Tibial nerve (tissue), 4 donors: ENCODE results near the gene BCAS1. TPM values are rescaled to one million over a fixed set of nuclear protein-coding genes. Genes with fewer than 3 reads are reported as not detected.

Experiments
- DNase-seq, 2 donors: peaks; one replicate each; pipeline ENCODE4 v3.0.0-alpha.2; 2019; ENCODE audit warnings: low spot score in 2 of 2
- H3K27ac ChIP-seq, 4 donors: fragments of 200-600 bp; sonication (generic) in 3 of 4; one replicate each; pipeline ENCODE4 v1.5.1; 2017 to 2019; ENCODE audit warnings: mild to moderate bottlenecking in 1 of 4
- H3K27me3 ChIP-seq, 2 donors: fragments of 200-600 bp; sonication (generic) in 1 of 2; one replicate each; pipeline versions ENCODE4 v1.5.1 to v1.6.0; 2017 to 2019
- H3K36me3 ChIP-seq, 3 donors: fragments of 200-600 bp; sonication (generic); one replicate each; pipeline ENCODE4 v1.5.1; 2018 to 2019
- H3K4me1 ChIP-seq, 4 donors: fragments of 200-600 bp; sonication (generic) in 3 of 4; one replicate each; pipeline ENCODE4 v1.5.1; 2017 to 2019
- H3K4me3 ChIP-seq, 4 donors: fragments of 200-600 bp; sonication (generic) in 3 of 4; one replicate each; pipeline ENCODE4 v1.5.1; 2017 to 2019; ENCODE audit warnings: mild to moderate bottlenecking in 1 of 4, moderate library complexity in 1 of 4
- H3K9me3 ChIP-seq, 4 donors: fragments of 200-600 bp; sonication (generic) in 3 of 4; one replicate each; pipeline ENCODE4 v1.5.1; 2017 to 2019
- CTCF ChIP-seq, 5 experiments: fragments of 200-600 bp in 3 of 5; fragments of 450-650 bp in 2 of 5; sonication (generic) in 3 of 5; IDR thresholded peaks; one replicate each; pipeline ENCODE4 v1.5.1; 2016 to 2019; ENCODE audit warnings: antibody characterized with exemption in 5 of 5, mild to moderate bottlenecking in 3 of 5, moderate library complexity in 2 of 5
- EP300 ChIP-seq, 2 donors: sonication (generic); formaldehyde crosslinking; IDR thresholded peaks; one replicate each; pipeline ENCODE4 v1.6.1; 2017; ENCODE audit warnings: antibody characterized with exemption in 2 of 2, mild to moderate bottlenecking in 1 of 2
- POLR2A ChIP-seq, 2 donors: fragments of 450-650 bp; IDR thresholded peaks; one replicate each; pipeline ENCODE4 v1.6.1; 2017; ENCODE audit warnings: antibody characterized with exemption in 2 of 2, mild to moderate bottlenecking in 2 of 2, moderate library complexity in 2 of 2
- WGBS, 2 donors: methylation state at CpG; one replicate each; pipeline ENCODE4 v1.1.5; 2018; 5-methylcytosine and 5-hydroxymethylcytosine counted together
- total RNA-seq, 4 donors: library from RNA; depleted of rRNA; stranded (reverse); fragments of >200 nt; gene quantifications; one replicate each; pipeline ENCODE4 v1.1.0, GENCODE V29; 2016

Gene BCAS1
- total RNA-seq, 4 donors from 2014 or later = 34.8 to 59.6 (median 47.1) TPM

- 15 to 26% methylated on average over 6 of the region's 6 CpGs for WGBS, 2 donors
- Histone ChIP-seq H3K27ac (peak overlapping the region; percentile 72 to 82 (median 78)), H3K4me3 (peak overlapping the region in 2 of 4 donors; percentile 0 to 25)
Measured at GRCh38 chr20:53940907-53941545, 129.4 kb downstream of the BCAS1 start.

DNA sequence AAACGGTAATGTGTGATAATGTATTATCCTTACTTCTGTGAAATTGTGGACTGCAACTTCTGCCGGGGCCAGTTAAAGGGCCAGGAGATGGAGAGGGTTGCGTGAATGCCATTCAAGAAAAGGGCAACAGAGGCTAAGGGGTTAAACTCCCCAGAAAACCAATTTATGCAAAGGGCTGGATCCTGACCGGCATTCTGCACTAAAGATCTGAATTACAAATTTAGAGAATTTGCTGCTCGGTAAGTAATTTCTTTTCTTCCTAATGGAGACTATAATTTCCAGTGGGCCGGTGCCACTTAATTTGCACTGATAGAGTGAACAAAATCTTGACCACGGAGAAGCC lies 130.1 kb downstream of the BCAS1 start:
- no peak for TF ChIP-seq EP300 (IDR thresholded peaks at IDR 0.05)
- TF ChIP-seq CTCF (IDR thresholded peaks at IDR 0.05) = no peak
- H3K4me1 ChIP-seq = peaks cover 3 to 57% (median 22%) of the 10 kb centered on the region in 4 donors
- H3K36me3 ChIP-seq = no peaks in the 10 kb centered on the region

More at GRCh38 chr20:53940907-53941545, 129.4 kb downstream of the BCAS1 start:
- Histone ChIP-seq H3K9me3 (no peaks in the 10 kb centered on the region), H3K27me3 (no peaks in the 10 kb centered on the region), H3K4me1 (peaks cover 3 to 56% (median 21%) of the 10 kb centered on the region in 4 donors), H3K36me3 (no peaks in the 10 kb centered on the region)
- TF ChIP-seq CTCF (IDR thresholded peaks at IDR 0.05) (no peak), POLR2A (IDR thresholded peaks at IDR 0.05) (no peak), EP300 (IDR thresholded peaks at IDR 0.05) (peak in 1 of 2 donors; percentile 67)
- DNase-seq = peak in 1 of 2 donors; percentile 47

GRCh38 chr20:53939572-53940359 lies 130.6 kb downstream of the BCAS1 start:
- peak; percentile 94 to 97 for DNase-seq
- H3K4me1 ChIP-seq = peaks cover 3 to 63% (median 28%) of the 10 kb centered on the region in 4 donors
- H3K9me3 ChIP-seq = no peaks in the 10 kb centered on the region
- TF ChIP-seq CTCF (IDR thresholded peaks at IDR 0.05) = peak; percentile 65 to 84 (median 72)
- TF ChIP-seq POLR2A (IDR thresholded peaks at IDR 0.05) = no peak
- peak; percentile 30 to 76 for TF ChIP-seq EP300 (IDR thresholded peaks at IDR 0.05)
- H3K4me3 ChIP-seq = peak overlapping the region in 1 of 4 donors; percentile 6
- peak overlapping the region; percentile 72 to 82 (median 78) for H3K27ac ChIP-seq
- H3K36me3 ChIP-seq = no peaks in the 10 kb centered on the region
- 9% methylated on average over 7 of the region's 7 CpGs for WGBS, 2 donors
- H3K27me3 ChIP-seq = no peaks in the 10 kb centered on the region

More for the DNA sequence above, 130.1 kb downstream of the BCAS1 start:
- peak overlapping the region; percentile 72 to 82 (median 78) for H3K27ac ChIP-seq
- 18 to 38% methylated on average over 7 of the region's 7 CpGs for WGBS, 2 donors
- H3K4me3 ChIP-seq = peak overlapping the region in 2 of 4 donors; percentile 0 to 6
- H3K9me3 ChIP-seq = no peaks in the 10 kb centered on the region
- DNase-seq = no peak
- no peaks in the 10 kb centered on the region for H3K27me3 ChIP-seq

DNA sequence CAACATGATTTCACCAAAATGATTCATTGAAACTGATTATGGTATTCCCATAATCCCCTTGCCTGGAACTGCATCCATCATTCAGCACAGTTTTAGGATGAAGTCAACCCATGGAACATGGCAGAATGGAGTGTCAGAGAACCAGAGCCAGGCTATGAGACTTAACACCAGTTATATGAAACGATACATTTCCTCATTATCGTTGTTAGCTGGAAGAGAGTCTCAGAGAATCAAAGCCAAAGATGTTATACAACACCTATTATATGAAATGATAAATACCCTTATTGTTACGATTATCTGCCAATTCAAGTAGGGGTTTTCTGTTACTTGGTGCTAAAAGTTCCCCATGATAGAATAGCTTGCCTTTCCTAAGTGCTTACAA lies 131.2 kb downstream of the BCAS1 start:
- no peak for TF ChIP-seq CTCF (IDR thresholded peaks at IDR 0.05)
- no peak for TF ChIP-seq POLR2A (IDR thresholded peaks at IDR 0.05)
- no peak for TF ChIP-seq EP300 (IDR thresholded peaks at IDR 0.05)
- Histone ChIP-seq H3K36me3 (no peaks in the 10 kb centered on the region), H3K27me3 (no peaks in the 10 kb centered on the region), H3K27ac (peak overlapping the region; percentile 72 to 82 (median 78)), H3K9me3 (no peaks in the 10 kb centered on the region), H3K4me3 (no peak overlapping the region), H3K4me1 (peaks cover 3 to 68% (median 33%) of the 10 kb centered on the region in 4 donors)
- 33 to 42% methylated on average over 3 of the region's 3 CpGs for WGBS, 2 donors
- DNase-seq = no peak

- peak overlapping the region; percentile 72 to 82 (median 78) for H3K27ac ChIP-seq
- H3K27me3 ChIP-seq = no peaks in the 10 kb centered on the region
- 69 to 70% methylated on average over 1 of the region's 1 CpG for WGBS, 2 donors
- H3K36me3 ChIP-seq = no peaks in the 10 kb centered on the region
- DNase-seq = no peak
- H3K4me1 ChIP-seq = peaks cover 3 to 68% (median 35%) of the 10 kb centered on the region in 4 donors
- no peaks in the 10 kb centered on the region for H3K9me3 ChIP-seq
- no peak for TF ChIP-seq EP300 (IDR thresholded peaks at IDR 0.05)
- TF ChIP-seq CTCF (IDR thresholded peaks at IDR 0.05) = no peak
- TF ChIP-seq POLR2A (IDR thresholded peaks at IDR 0.05) = no peak
- H3K4me3 ChIP-seq = no peak overlapping the region
Measured at GRCh38 chr20:53938739-53939138, 131.7 kb downstream of the BCAS1 start.
